Activated CD8-positive, alpha-beta memory T cell treated with anti-CD3 and anti-CD28 coated beads, Interleukin-2, amount 50 U/mL, for 1 hour (primary cell): ENCODE data around the gene NANOS2.

ENCODE experiments used
- DNase-seq: peaks from one replicate; pipeline ENCODE4 v3.0.0-alpha.2; 2020; ENCODE audit errors: extremely low read depth

NANOS2 gene

DNA sequence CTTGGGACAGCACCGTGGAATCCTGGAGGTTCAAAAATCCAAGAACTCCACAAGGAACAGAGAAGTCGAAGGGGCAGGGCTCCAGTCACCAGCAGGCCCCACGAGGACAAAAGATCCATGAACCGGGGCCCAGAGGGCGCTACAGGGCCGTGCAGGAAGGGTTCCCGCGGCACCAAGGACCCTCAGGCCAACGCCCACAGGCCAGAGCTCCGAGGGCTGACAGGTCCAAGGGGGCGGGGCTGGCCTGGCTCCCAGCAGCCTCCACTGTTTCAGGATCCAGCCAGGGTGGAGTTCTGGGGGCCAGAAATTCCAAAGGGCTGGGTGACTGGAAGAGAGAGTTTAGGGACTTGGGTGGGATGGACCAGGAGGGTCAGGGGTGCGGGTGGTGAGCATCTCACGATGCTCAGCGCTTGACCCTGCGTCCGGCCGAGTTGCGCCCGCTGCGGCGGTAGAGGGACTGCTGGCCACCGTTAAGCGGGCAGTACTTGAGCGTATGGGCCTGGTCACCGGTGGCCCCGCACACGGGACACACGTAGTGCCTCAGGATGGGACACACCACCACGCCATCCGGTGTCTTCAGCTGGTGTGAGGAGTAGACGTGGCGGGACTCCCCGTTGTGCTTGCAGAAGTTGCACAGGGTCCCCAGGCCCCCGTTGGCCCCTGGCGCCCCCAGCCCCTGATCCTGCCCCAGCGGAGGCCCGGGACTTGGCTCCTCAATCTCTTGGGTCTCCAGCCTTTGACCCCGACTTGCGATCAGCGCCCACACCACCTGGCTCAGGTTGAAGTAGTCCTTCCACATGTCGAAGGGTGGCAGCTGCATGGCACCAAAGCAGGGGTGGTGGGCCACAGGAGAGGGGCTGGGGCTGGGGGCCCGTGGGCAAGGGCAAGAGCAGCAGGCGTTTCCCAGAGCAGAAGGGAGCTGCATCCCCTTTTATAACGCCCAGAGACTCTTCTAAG, at the start of gene NANOS2:
TSS of gene NANOS2 (minus strand) at position 905 of the 957 bp plus-strand sequence. CDS start at position 820, 85 bp downstream.
- no peak for DNase-seq

DNA sequence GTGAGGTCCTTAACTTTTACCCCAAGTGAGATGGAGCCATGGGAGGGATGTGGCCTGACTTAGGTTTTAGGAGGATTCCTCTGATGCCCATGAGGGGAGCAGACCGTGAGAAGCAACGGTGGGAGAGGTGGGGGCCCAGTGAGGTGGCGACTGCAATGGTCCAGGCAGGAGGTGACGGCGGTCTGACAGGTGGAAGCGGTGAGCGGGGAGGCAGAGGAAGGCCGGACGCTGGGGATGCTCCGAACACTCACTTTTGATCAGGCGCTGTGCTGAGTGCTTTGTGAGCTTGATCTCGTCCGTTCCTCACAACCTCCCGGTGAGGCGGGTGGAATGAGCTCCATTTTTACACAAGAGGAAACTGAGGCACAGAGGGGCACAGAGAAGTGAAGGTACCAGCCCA, 47.4 kb upstream of the NANOS2 start:
- DNase-seq: no peak

DNA sequence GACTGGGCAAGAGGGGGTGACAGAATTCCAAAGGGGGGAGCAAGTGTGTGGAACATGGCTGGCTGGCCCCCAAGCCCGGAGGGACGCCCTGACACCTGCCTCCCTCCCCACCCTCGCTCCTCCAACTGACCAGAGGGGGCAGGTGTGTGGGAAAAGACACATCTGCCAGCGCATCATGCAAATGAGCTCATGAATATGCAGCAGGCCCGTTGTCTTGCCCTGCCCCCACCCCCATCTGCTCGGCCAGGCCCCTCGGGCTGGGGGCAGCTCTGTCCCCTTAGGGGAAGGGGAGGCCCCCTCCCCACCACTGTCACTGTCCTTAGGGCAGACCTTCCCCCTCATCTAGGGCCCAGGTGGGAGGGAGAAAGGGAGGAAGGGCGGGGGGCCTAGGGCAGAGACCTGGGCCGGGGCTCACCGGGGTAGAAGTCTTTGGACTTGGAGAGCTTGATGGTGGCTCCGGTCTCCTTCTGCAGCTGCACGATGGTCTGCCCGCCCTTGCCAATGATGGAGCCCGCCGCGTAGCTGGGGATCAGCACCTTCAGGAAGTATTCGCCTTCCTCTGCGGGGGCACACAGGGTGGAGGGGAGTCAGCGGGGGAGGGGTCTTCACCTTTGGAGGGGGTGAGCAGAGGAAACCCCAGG, 46.1 kb upstream of the NANOS2 start:
- no peak for DNase-seq

DNA sequence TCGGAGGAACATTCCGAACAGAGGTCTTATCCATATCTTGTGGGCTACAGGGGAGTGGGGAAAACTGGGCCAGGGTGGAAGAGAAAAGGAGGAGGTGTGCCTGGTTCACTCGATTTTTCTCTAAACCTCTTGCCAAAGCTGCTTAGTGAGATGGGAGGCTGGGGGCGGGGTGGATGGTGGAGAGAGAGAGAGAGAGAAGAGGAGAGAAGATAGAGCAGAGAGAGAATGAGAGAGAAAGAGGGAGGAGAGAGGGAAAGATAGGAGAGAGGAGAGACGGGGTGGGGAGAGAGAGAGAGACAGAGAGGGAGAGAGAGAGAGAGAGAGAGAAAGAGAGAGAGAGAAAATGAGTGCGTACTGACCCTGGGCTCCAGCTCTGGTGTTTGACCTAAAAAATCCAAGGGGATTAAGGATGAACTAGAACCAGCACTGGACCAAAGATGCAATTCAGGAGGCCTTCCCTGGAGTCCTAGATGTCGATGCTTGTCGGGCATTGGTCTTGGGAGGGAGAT, 45.0 kb upstream of the NANOS2 start:
- DNase-seq: no peak

DNA sequence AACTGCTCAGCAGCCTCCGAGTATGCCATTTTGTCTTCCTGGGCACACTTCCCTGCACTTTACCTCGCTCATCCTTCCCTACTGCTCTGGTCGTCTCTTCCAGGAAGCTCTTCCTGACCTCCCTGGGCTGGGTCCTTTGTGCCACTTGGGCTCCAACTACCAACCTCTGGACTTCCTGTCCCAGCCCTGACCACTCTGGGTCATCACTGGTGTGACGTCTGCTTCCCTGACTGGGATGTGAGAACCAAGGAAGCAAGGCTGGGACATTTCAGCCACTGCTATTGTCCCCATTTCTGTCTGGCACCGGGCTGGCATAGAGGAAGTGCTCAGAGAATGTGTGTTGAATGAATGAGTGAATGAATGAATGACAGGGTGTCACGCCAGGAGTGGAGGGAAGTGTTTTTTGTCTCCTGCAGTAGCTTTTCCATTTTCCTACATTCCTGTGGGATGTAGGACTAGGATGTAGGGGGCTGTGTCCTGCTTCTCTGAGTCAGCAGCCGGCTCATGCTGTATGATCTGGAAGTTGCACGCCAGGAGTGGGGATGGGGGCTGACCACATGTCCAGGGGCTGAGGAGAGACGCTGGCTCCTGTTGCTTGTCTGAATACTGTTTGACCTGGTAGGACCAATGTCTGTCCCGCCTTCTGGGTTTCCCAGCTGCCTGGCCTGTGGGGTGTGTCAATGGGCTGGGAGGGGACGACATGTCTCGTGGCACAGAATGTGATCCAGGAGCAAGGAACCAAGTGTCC, 44.4 kb upstream of the NANOS2 start:
- no peak for DNase-seq

DNA sequence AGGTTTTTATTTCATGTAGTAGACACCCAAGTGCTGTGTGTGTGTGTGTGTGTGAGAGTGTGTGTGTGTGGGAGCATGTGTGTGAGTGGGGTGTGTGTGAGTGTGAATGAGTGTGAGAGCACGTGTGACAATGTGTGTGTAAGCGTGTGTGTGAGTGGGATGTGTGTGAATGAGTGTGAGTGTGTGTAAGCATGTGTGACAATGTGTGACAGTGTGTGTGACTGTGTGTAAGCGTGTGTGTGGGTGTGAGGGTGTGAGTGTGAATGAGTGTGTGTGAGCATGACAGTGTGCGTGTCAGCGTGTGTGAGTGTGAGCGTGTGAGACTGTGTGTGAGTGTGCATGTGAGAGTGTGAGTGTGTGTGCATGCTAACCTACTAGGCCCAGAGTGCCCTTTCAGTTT, 43.7 kb upstream of the NANOS2 start:
- DNase-seq: no peak

DNA sequence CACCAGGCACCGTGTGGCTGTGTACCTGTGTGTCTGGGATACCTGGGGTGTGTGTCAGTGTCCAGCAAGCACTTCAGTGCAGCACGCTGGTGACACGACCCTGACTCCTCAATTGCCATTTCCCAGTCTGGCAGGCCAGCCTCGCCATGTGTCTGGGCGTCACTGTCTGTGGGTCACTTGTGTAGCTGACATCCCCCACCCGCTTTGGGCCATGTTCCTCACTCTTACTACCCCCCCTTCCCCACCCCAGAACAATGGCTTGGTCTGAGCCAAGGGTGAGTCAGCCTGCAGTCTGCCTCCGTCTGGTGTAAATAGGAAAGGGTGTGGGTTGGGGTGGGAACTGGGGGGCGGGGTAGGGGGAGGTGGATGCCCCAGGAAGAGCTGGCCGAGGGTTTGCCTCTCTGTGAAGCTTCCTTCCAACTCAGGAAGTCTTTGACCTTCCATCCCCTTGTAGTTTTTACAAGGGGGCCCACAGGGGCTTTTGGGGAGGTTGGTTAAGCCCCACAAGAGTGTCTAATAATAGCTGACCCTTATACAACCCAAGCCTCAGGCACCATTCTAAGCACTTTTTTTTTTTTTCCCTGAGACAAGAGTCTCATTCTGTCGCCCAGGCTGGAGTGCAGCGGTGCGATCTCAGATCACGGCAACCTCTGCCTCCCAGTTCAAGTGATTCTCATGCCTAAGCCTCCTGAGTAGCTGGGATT, 41.5 kb upstream of the NANOS2 start:
- DNase-seq: no peak

DNA sequence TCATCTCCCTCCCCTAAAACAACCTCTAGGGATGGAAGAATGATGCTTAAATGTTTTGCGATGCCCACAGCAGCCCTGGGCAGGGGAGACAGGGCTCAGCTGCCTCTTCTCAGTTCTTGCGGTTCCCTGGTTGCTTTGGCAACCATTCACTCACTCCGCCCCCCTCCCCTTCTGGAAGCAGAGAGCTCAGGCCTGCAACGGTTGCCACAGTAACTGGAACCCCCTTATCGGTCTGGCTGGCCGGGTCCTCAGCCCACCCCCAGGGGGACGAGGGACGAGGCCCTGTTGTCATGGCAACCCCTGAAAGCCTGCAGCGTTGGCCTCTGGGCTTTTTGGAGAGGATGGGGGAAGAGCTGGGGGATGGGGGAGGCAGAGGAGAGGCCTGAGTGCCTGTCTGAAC, 39.6 kb upstream of the NANOS2 start:
- no peak for DNase-seq

DNA sequence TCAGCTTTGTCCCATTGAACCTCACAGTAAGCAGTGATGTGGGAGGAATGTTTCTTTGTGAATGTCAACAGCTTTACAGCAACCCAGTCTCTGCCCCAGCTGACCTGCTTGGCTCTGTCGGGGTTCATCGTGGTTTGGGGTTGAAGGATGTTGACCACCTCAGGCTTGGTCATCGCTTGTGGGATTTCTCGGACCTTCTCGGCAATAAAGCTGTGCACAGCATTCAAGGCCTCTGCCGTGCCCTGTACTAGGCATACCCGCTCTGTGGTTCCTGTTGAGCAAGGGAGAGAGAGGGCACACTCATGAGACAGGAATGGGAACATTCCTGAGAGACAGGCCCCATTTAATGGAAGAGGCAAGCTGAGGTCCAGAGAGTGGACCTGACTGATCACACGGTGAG, 39.1 kb upstream of the NANOS2 start:
- DNase-seq: no peak

DNA sequence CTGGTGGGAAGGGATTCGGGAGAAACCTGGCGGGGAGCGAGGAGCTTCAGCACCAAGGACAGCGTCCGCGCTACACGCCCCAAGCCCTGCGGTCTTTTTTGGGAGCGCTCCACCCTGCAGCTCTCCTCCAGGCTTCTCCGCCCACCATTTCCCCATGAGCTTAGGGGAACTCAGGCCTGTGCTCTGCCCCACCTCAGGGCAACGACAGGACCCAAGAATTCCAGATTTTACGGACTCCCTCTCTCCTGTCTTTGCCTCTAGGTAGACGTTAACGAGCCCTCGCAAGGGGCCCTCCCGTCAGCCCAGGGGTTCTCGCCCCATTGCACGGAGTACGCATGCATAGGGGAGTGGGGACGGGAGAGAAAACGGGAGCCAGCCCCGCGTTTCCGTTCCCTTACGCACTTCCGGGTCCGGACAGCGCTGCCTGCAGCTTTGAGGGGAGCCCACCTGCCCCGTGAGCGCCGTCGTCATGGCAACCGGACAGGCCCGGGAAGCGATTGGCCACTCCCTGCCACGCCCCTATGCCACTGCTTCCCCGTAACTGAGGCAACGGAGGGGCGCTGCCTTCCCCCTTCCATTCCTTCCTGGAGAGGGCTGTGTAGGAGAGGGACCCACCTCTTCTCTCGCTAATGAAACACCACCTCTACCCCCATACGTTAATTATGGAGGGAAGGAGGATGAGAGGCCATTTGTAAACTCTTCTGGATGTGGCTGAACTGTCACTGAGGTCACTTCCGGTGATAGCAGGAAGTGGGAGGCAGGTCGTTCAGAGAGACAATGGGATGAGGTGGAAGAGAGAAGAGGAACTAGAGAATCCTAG, 38.3 kb upstream of the NANOS2 start:
- no peak for DNase-seq

DNA sequence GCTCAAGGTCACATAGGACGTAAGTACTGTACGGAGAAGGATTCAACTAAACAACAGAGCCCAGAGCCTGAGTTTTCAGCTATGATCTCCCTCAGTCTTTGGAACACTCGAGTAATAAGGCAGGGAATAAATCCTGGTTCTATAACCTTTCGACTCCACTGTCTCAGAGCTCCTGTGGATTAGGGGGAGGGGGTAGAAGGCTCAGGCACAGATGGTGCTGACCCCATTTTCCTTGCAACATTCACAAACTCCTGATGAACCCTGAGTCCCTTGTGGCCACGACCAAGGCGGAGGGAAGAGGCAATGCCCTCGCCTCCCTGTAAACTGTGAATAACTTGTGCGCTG, 37.7 kb upstream of the NANOS2 start:
- DNase-seq: no peak

DNA sequence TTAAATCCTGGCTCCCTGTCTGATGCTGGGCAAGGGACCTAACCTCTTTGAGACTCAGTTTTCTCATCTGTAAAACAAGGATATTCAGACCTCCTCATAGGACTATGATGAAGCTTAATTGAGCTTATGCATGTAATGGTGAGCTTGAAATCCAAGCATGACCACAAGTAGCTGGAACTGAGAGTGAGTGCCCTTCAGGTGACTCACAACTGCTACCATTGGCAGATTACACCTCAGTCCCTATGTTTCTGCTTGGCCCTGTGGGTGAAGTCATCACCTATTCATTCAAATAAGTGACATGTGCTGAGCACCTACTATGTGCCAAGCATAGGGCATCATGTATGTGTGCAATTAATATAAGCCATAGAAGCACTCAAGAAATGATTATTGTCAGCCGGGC, 33.3 kb upstream of the NANOS2 start:
- no peak for DNase-seq

DNA sequence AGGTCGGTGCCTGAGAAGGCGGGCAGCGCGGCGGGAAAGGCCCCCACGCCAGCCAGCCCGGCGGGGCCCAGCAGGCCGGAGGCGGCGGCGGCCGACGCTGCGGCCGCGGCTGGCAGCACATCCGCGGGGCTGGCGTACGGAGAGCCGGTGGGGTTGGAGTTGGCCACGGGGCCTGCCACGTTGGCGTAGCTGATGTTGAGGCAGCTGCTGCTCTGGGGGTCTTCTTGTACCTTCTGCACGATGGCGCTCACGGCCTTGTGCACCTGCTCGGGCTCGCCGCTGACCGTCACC, 25.9 kb upstream of the NANOS2 start:
- DNase-seq: no peak

DNA sequence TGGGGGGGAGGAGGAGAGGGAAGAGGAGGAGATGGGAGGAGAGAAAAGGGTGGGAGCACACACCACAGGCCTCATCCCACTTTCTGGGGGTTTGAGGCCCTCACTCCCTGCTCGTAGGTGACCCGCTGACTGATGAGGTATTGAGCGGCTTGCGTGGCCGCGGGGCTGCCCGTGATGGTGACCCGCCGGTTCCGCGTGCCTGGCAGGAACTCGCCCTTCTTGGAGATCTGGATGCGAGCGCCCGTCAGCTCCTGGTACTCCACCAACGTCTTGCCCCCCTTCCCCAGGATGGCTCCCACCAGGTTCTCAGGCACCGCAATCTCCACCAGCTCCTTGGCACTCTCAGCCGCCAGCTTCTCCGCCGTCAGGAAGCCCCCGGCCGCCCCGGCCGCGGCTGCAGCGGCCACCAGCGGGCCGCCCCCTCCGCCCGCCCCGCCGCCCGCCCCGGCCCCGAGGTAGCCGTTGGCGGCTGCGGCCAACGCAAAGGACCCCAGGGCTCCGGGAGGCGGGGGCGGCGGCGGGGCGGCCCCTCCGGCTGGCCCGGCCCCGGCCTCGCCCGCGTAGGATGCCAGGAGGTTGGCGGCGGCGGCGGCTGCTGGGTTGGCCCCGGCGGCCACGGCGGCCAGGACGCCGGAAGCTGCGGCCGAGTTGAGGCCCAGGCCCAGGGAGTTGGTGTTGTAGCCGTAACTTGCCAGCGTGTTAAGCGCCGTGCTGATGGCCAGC, 25.4 kb upstream of the NANOS2 start:
- no peak for DNase-seq

DNA sequence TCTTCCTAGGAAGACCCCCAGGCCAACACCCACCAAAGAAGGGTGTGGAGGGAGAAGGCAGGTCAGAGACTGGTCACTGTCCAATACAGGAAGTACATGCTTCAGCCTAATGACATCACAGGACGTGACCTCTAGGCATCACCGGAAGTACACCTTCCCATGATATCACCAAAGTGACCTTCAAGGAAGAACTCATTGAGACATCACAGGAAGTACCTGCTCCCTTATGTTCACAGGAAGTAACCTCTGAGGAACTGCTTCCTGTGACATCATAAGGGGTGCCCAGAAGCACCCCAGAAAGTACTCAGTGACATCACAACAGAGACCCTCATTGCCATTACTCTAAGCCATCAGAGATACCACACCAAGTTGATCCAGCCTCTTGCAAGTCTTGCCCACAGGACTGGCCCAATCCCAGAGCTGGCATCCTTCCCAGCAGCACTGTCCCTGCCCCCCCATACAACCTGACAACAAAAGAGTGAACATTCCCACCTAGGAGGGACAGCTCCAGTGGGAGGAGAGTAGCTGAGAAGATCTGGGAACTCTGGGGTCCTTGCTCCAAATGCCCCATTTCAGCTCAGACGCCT, 24.2 kb upstream of the NANOS2 start:
- DNase-seq: no peak

DNA sequence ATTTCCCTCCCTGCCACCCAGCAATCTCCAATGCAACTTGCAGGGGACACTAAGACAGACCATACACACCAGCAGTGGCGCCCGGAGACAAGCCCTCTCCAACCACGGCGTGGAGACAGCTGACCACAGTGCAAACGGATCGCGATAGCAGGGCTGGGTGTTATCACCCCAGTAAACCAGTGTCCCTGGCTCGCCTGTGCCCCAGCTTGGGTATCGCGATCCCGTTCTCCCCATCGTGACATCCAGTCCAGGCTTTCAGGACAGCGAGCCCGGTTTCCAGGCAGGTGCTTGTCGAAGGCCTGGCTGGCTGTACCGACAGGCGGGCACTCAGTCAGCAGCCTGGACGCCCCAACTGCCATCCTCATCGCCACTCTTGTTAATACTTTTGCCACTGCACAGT, 20.7 kb upstream of the NANOS2 start:
- DNase-seq: no peak

DNA sequence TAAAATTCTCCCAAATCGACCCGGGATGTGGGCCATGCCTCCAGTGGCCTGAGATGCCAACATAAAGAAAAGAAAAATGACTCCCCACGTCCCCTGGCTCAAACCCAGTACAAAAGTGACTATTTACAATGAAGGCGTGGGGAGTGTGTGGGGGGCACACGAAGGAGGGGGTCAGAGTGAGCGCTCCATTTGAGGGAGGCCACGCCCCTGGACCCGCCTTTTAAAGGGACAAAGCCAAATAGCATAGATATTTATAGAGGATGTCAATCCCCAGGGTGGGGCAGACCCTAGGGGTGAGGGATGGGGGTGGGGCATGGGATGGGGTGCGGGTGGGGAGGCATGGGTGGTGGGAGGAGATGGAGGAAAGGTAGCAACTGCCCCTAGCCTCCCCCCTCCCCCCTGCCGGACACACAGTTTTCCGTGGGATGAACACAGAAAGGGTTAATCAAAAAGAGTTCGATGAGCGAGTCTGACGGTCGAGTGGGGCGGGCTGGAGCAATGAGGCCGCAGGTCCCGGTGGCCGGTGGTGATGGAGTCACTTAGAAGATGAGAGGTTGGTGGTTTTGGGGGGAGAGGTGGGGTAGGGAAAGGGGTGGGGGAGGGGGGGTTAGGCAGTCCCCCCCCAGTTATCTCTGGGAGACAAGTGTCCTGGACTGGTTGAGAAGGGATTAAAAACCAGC, 20.1 kb upstream of the NANOS2 start:
- no peak for DNase-seq

DNA sequence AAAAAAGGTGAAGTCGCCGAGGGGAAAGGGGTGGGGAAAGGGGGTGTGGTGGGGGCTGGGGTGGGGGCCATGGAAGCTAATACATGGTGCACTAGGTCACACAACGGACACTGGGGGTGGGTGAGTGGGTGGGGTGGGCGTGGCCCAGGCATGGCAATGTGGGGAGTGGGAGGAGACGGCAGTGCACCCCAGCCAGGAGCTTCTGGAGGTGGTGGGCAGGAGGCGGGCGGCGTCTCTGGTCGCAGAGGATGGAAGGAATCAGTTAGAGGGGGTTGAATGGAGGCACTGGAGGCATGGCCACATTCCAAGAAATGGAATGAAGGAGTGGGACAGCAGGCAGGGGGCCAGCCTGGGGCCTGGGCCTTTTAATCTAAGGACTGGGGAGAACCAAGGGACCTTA, 19.2 kb upstream of the NANOS2 start:
- no peak for DNase-seq

DNA sequence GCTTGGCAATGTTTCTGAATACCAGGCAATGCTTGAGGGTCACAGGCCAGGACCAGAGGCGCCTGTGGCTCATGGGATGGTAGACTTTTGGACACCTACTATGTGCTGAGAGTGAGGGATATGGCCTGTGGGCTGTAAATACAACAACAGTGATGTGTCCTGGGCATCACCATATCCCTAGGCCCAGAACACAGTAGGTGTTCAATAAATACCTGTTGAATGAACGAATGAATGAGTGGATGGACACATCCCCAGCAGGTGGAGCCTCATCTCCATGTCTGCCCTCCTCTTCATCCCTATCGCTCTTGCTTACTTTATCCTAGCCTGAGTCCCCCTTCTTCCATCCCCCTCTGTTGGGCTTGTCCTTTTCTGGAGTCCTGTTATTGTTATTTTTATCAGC, 16.5 kb upstream of the NANOS2 start:
- DNase-seq: no peak

DNA sequence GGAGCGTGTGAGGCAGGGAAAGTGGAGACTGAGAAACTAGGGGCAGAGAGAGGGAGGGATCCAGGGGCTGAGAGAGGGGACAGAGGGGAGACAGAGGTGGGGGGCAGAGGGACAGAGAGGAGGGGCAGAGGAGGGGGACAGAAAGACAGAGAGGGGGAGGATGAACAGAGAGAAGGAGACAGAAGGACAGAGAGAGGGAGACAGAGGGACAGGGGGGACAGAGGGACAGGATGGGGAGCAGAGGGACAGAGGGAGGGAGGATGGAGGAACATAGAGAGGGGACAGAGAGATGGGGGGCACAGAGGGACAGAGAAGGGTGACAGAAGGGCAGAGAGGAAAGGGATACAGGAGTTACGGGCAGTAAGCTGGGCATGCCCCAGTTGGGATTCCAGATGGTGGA, 14.7 kb upstream of the NANOS2 start:
- DNase-seq: no peak
